Bladder microvascular endothelial cell (primary cell): ENCODE data around the gene KCNIP1. TPM values are rescaled to one million over a fixed set of nuclear protein-coding genes. Genes with fewer than 3 reads are reported as not detected.

Source experiments
- total RNA-seq: library from RNA; depleted of rRNA; stranded (reverse); fragments of >200 nt; gene quantifications from 2 replicates; pipeline ENCODE4 v1.2.3, GENCODE V29; 2014

Gene KCNIP1
- 0.32 and 24.7 TPM in 2 replicates for total RNA-seq

GRCh38 chr5:170503990-170504596 lies at the start of gene KCNIP1:
TSS of gene KCNIP1 (plus strand) at chr5:170504020.

GRCh38 chr5:170783498-170784247 lies 279.9 kb downstream of the KCNIP1 start, which contains the start of gene GABRP:
TSS of gene GABRP (plus strand) at chr5:170783725. CDS start at chr5:170788616, 4,891 bp downstream.

Other genes with a start within 250 kb of the KCNIP1 start
- 1.2 and 2.1 TPM in 2 replicates for gene LCP2, start 206.2 kb upstream of the KCNIP1 start, total RNA-seq
- gene KCNMB1, start 114.7 kb upstream of the KCNIP1 start, total RNA-seq = under 0.01 TPM in 1 of 2 replicates, not detected in the other